ENCODE measurements around the gene SLC16A9.
A peak's percentile ranks its signal among the peaks of the same experiment; 100 is the strongest.

SLC16A9 gene

DNA sequence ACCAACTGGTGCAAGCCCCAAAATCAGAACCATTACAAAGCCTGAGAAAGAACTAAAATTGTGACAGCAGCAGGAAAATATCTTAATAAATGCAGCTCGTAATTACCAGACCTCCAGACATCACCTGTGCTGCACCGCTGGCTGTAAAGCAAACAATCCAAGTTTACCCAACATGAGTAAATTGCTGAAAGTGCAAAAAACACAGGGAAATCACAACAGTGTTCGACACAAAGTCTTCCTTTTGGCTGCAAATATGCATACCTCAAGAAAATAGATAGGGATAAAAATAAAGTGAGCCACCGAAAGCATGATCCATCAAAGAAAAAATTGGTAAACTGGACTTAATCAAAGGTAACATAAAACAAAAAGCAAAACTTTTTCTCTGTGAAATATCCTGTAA, 101.7 kb downstream of the SLC16A9 start:
- CTCF ChIA-PET: interaction anchor here (0.9 kb wide), 1 partner anchor 18 kb away, joined by 3 read pairs; no protein-coding TSS in a partner anchor
- DNase-seq (ENCODE audit: extremely low spot score): no peak
- TF ChIP-seq FOXK2 (IDR thresholded peaks at IDR 0.05) (no peak), L3MBTL2 (conservative IDR thresholded peaks at IDR 0.05) (no peak), SUZ12 (IDR thresholded peaks at IDR 0.05) (no peak), LEF1 (IDR thresholded peaks at IDR 0.05; ENCODE audit: borderline replicate concordance) (no peak), ELF4 (IDR thresholded peaks at IDR 0.05) (no peak), FOXA1 (IDR thresholded peaks at IDR 0.05) (no peak), NFRKB (IDR thresholded peaks at IDR 0.05) (no peak), ARNT (IDR thresholded peaks at IDR 0.05) (no peak), CTBP1 (IDR thresholded peaks at IDR 0.05; ENCODE audit: borderline replicate concordance) (no peak), FOXM1 (IDR thresholded peaks at IDR 0.05; ENCODE audit: borderline replicate concordance) (no peak), TARDBP (IDR thresholded peaks at IDR 0.05) (no peak), SP1 (IDR thresholded peaks at IDR 0.05) (no peak), BHLHE40 (IDR thresholded peaks at IDR 0.05; ENCODE audit: borderline replicate concordance) (no peak)
- TF ChIP-seq, protein P1, sequence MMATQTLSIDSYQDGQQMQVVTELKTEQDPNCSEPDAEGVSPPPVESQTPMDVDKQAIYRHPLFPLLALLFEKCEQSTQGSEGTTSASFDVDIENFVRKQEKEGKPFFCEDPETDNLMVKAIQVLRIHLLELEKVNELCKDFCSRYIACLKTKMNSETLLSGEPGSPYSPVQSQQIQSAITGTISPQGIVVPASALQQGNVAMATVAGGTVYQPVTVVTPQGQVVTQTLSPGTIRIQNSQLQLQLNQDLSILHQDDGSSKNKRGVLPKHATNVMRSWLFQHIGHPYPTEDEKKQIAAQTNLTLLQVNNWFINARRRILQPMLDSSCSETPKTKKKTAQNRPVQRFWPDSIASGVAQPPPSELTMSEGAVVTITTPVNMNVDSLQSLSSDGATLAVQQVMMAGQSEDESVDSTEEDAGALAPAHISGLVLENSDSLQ (IDR thresholded peaks at IDR 0.05): no peak
- POLR2A ChIA-PET: no interaction called here

DNA sequence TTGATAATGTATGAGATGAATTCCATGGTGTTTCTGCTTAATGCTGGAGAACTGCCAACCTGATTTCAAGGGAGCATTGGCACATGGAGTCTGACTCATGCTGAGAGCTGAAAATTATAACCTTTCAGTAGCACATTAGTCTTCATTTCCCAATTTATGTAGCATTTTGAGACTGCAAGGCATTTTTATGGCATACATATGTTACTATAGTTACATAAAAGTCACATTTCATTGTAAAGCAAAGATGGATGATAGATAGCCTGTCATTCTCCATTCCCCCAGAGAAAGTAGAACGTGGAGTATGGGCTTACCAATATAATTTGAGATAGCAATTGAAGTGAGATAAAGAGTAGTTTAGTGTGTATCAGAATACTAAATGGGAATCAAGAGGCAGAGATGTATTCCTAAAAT, 103.1 kb downstream of the SLC16A9 start:
- TF ChIP-seq, protein P1 (IDR thresholded peaks at IDR 0.05): peak; percentile 93
- TF ChIP-seq LEF1 (IDR thresholded peaks at IDR 0.05; ENCODE audit: borderline replicate concordance) (no peak), CTBP1 (IDR thresholded peaks at IDR 0.05; ENCODE audit: borderline replicate concordance) (peak; percentile 83), BHLHE40 (IDR thresholded peaks at IDR 0.05; ENCODE audit: borderline replicate concordance) (no peak), FOXA1 (IDR thresholded peaks at IDR 0.05) (no peak), TARDBP (IDR thresholded peaks at IDR 0.05) (no peak), FOXM1 (IDR thresholded peaks at IDR 0.05; ENCODE audit: borderline replicate concordance) (no peak)
- ChIA-PET CTCF (no interaction called here), POLR2A (interaction anchor here (1.1 kb wide), 1 partner anchor 9 kb away, joined by 3 read pairs; no protein-coding TSS in a partner anchor)
- DNase-seq (ENCODE audit: extremely low spot score): no peak

DNA sequence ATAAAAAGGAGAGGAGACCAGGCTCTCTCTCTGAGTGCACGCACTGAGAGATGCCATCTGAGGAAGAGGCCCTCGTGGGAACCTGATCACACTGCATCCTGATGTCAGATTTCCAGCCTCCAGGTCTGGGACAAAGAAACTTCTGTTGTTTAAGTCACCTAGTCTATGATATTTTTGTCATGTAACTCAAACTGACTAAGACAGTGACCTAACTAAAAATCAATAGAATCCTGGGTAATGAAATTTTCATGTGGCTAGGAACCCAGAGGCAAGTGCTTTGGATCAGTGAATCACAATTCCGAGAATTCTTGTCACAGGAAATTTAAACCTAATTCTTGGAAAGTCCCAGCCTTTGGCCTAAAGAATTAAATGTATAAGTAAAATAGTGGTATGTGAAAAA, 107.7 kb downstream of the SLC16A9 start:
- ChIA-PET CTCF (no interaction called here), POLR2A (no interaction called here)
- no peak for TF ChIP-seq L3MBTL2 (conservative IDR thresholded peaks at IDR 0.05)
- no peak for TF ChIP-seq BHLHE40 (IDR thresholded peaks at IDR 0.05; ENCODE audit: borderline replicate concordance)
- no peak for TF ChIP-seq FOXM1 (IDR thresholded peaks at IDR 0.05; ENCODE audit: borderline replicate concordance)
- no peak for TF ChIP-seq SP1 (IDR thresholded peaks at IDR 0.05)
- no peak for TF ChIP-seq TARDBP (IDR thresholded peaks at IDR 0.05)
- no peak for TF ChIP-seq ARNT (IDR thresholded peaks at IDR 0.05)
- no peak for TF ChIP-seq CTBP1 (IDR thresholded peaks at IDR 0.05; ENCODE audit: borderline replicate concordance)
- no peak for TF ChIP-seq NFRKB (IDR thresholded peaks at IDR 0.05)
- no peak for TF ChIP-seq SUZ12 (IDR thresholded peaks at IDR 0.05)
- no peak for TF ChIP-seq FOXK2 (IDR thresholded peaks at IDR 0.05)
- no peak for TF ChIP-seq ZNF384 (IDR thresholded peaks at IDR 0.05)
- TF ChIP-seq, protein P1 (IDR thresholded peaks at IDR 0.05): no peak
- TF ChIP-seq ELF4 (IDR thresholded peaks at IDR 0.05): no peak
- TF ChIP-seq HDGF (IDR thresholded peaks at IDR 0.05; ENCODE audit: borderline replicate concordance): no peak
- no peak for DNase-seq (ENCODE audit: extremely low spot score)

Data from HEK293T (cell line).